GM06990 (cell line): ENCODE data around the gene KRTAP9-1.

ENCODE experiments used
- DNase-seq: peaks from one replicate; pipeline ENCODE4 v3.0.0-alpha.2; 2011; ENCODE audit not compliant: insufficient read length; ENCODE audit errors: extremely low read depth
- H3K27me3 ChIP-seq: replicated peaks from 2 replicates; pipeline ENCODE4 v1.6.0; 2011; ENCODE audit warnings: low read length; ENCODE audit not compliant: control insufficient read depth, insufficient read depth
- H3K36me3 ChIP-seq: 2 replicates; pipeline ENCODE4 v1.5.1; 2011; ENCODE audit warnings: low read length; ENCODE audit not compliant: control insufficient read depth, insufficient read depth
- H3K4me3 ChIP-seq: replicated peaks from 2 replicates; pipeline ENCODE4 v1.5.1; 2011; ENCODE audit warnings: low read depth, mild to moderate bottlenecking, control low read depth, low read length
- CTCF ChIP-seq: IDR thresholded peaks from 2 replicates; pipeline ENCODE4 v1.5.1; 2011; ENCODE audit warnings: low read length, control low read depth, mild to moderate bottlenecking, inconsistent platforms; ENCODE audit not compliant: insufficient read depth, poor library complexity, severe bottlenecking

The KRTAP9-1 gene

DNA sequence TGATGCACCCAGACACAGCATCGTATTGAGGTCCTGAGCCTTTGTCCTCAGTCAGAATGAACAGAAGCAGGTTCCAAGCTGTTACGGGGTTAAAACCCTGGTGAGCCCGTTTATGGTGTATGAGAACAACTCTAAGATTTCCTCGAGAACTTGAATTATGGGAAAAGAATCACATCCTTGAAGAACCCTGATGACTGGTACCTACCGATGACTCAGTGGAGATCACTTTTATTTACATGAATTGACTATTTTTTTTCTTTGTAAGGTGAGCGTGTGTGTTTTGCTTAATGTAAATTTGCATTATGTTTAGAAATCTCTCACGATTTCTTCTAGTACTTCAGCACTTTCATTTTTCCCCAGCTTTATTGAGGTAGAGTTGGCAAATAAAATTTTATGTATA lies 25.9 kb upstream of the KRTAP9-1 start:
- Histone ChIP-seq H3K4me3 (no peak overlapping the region), H3K36me3 (no peaks in the 10 kb centered on the region), H3K27me3 (no peaks in the 10 kb centered on the region)
- no peak for TF ChIP-seq CTCF
- DNase-seq = no peak

DNA sequence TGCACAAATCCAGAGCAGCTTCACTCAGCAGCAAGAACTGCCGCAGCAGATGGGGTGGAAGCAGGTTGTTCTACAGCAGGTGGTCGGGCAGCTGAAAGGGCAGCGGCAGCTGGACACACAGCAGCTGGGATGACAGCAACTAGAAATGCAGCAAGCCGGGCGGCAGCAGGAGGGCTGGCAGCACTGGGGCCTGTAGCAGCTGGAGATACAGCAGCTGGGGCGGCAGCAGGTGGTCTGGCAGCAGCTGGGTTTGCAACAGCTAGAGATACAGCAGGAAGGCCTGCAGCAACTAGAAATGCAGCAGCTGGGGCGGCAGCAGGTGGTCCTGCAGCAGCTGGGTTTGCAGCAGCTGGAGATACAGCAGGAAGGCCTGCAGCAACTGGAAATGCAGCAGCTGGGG lies 22.1 kb upstream of the KRTAP9-1 start:
- no peak for TF ChIP-seq CTCF
- DNase-seq = no peak

GRCh38 chr17:41168121-41168520 lies 21.6 kb upstream of the KRTAP9-1 start, which contains the start of gene KRTAP4-3:
Gene KRTAP4-3 (minus strand): TSS chr17:41168221. CDS start chr17:41168172, 49 bp downstream.
- H3K27me3 ChIP-seq = no peaks in the 10 kb centered on the region; the same call in 1 of the 2 replicates
- TF ChIP-seq CTCF = no peak
- no peaks in the 10 kb centered on the region for H3K36me3 ChIP-seq

More for the DNA sequence above, 22.1 kb upstream of the KRTAP9-1 start:
- no peaks in the 10 kb centered on the region for H3K36me3 ChIP-seq
- no peaks in the 10 kb centered on the region; the same call in 1 of the 2 replicates for H3K27me3 ChIP-seq
- no peak overlapping the region for H3K4me3 ChIP-seq

DNA sequence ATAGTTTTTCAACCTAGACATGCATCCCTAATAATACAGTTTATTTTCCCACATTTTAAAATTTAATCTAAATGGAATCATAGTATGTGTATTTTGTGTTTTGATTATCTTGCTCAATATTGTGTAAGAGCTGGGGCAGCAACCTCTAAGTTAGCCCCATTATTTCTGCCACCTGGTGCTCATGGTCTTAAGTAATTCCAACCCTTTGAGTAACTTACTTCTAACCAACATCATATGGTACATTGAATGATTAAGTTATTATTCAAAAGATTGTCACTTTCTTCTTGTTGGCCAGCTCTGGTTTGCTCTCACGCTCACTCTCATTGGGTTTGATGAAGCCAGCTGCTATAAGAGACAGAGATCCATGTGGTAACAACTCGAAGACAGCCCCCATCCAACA lies 17.8 kb upstream of the KRTAP9-1 start:
- no peak for DNase-seq
- no peak overlapping the region for H3K4me3 ChIP-seq
- TF ChIP-seq CTCF = no peak
- H3K36me3 ChIP-seq = no peaks in the 10 kb centered on the region
- no peaks in the 10 kb centered on the region; the same call in 1 of the 2 replicates for H3K27me3 ChIP-seq

More at GRCh38 chr17:41168121-41168520, 21.6 kb upstream of the KRTAP9-1 start, which contains the start of gene KRTAP4-3:
- no peak for DNase-seq
- no peak within 1 kb of the TSS for H3K4me3 ChIP-seq

DNA sequence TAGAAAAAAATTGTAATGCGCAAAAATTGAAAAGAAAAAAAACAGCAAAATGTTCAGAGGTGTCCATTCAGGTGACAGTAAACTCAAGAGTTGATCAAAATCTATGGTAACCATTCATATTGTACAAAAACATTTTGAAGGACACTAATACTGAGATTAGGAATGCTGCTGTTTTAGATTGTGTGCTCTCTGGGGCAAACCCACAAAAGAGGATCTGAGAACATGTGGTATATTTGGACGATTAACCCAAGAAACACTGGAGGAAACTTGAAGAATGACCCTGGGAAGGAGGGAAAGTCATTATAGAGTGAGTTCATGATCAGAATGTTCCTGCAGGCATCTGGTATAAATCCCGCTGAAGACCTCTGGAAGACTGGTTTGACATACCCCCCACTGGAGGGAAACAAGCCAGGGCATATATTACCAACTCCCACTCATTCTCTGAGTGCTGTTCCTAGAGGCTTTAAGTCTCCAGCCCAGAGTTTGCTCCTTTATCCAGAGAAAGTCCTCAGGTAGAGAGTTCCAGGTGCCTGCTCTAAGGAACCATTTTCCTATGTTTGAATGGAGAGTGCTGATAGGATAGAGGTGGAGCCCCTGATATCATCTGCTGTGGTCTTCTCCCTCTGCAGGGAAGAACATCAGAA lies 12.8 kb upstream of the KRTAP9-1 start:
- Histone ChIP-seq H3K4me3 (no peak overlapping the region), H3K27me3 (peaks cover 2% of the 10 kb centered on the region; the same call in 1 of the 2 replicates), H3K36me3 (no peaks in the 10 kb centered on the region)
- TF ChIP-seq CTCF = no peak
- DNase-seq = no peak

DNA sequence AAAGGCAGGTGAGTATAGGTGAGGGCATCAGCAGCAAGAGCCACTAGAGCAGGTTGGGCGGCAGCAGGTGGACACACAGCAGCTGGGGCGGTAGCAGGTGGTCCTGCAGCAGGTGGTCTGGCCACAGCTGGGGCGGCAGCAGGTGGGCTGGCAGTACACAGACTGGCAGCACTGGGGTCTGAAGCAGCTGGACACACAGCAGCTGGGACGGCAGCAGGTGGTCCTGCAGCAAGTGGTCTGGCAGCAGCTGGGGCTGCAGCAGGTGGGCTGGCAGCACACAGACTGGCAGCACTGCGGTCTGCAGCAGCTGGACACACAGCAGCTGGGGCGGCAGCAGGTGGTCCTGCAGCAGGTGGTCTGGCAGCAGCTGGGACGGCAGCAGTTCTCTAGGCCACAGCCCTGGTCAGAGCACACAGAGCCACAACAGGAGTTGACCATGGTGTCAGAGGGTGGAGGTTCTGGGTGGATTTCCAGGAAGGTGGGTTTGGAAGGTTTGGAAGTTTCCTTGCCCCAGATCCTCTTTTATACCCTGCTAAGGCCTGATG lies 11.9 kb upstream of the KRTAP9-1 start, which contains the start of gene KRTAP4-2:
KRTAP4-2 (minus strand) TSS at position 495 of the 545 bp plus-strand sequence; CDS start at position 438, 57 bp downstream.
- DNase-seq = no peak
- no peak for TF ChIP-seq CTCF
- no peak within 1 kb of the TSS for H3K4me3 ChIP-seq
- H3K27me3 ChIP-seq = 0 out of 2 replicates have a peak, but pooled peaks cover 2% of the 10 kb centered on the region
- no peaks in the 10 kb centered on the region for H3K36me3 ChIP-seq
